ENCODE measurements around the gene ARID3A. TPM values are rescaled to one million over a fixed set of nuclear protein-coding genes. Genes with fewer than 3 reads are reported as not detected.

Gene ARID3A
- total and polyA plus RNA-seq, 2 of the 13 experiments (the other 11 are each of a cell fraction or from before 2014, with no cell fraction given) = 71.3 to 77.9 TPM

GRCh38 chr19:953445-954271, 27.8 kb downstream of the ARID3A start (continued):
- no peak for TF ChIP-seq ZNF790 (CRISPR knock-in tag; IDR thresholded peaks at IDR 0.05; ENCODE audit: borderline replicate concordance)
- TF ChIP-seq, protein P1, sequence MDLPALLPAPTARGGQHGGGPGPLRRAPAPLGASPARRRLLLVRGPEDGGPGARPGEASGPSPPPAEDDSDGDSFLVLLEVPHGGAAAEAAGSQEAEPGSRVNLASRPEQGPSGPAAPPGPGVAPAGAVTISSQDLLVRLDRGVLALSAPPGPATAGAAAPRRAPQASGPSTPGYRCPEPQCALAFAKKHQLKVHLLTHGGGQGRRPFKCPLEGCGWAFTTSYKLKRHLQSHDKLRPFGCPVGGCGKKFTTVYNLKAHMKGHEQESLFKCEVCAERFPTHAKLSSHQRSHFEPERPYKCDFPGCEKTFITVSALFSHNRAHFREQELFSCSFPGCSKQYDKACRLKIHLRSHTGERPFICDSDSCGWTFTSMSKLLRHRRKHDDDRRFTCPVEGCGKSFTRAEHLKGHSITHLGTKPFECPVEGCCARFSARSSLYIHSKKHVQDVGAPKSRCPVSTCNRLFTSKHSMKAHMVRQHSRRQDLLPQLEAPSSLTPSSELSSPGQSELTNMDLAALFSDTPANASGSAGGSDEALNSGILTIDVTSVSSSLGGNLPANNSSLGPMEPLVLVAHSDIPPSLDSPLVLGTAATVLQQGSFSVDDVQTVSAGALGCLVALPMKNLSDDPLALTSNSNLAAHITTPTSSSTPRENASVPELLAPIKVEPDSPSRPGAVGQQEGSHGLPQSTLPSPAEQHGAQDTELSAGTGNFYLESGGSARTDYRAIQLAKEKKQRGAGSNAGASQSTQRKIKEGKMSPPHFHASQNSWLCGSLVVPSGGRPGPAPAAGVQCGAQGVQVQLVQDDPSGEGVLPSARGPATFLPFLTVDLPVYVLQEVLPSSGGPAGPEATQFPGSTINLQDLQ (CRISPR knock-in tag; IDR thresholded peaks at IDR 0.05) = no peak
- TF ChIP-seq ZFP91 (CRISPR knock-in tag; IDR thresholded peaks at IDR 0.05; ENCODE audit: borderline replicate concordance) = no peak
- TF ChIP-seq MXD4 (CRISPR knock-in tag; IDR thresholded peaks at IDR 0.05) = no peak
- TF ChIP-seq ZNF136 (CRISPR knock-in tag; IDR thresholded peaks at IDR 0.05; ENCODE audit: low read depth) = no peak
- TF ChIP-seq MXD3 (CRISPR knock-in tag; IDR thresholded peaks at IDR 0.05) = no peak
- 0 out of 2 replicates have a peak, but pooled peaks have one; percentile 51 for TF ChIP-seq CHD4 (IDR thresholded peaks at IDR 0.05; ENCODE audit: borderline replicate concordance, low read length)
- no peak for TF ChIP-seq ETV5 (CRISPR knock-in tag; IDR thresholded peaks at IDR 0.05; ENCODE audit: borderline replicate concordance)
- no peak for TF ChIP-seq GATA4 (IDR thresholded peaks at IDR 0.05; ENCODE audit: borderline replicate concordance, low read depth)
- TF ChIP-seq NRL (CRISPR knock-in tag; IDR thresholded peaks at IDR 0.05; ENCODE audit: borderline replicate concordance) = no peak
- TF ChIP-seq, protein P2, sequence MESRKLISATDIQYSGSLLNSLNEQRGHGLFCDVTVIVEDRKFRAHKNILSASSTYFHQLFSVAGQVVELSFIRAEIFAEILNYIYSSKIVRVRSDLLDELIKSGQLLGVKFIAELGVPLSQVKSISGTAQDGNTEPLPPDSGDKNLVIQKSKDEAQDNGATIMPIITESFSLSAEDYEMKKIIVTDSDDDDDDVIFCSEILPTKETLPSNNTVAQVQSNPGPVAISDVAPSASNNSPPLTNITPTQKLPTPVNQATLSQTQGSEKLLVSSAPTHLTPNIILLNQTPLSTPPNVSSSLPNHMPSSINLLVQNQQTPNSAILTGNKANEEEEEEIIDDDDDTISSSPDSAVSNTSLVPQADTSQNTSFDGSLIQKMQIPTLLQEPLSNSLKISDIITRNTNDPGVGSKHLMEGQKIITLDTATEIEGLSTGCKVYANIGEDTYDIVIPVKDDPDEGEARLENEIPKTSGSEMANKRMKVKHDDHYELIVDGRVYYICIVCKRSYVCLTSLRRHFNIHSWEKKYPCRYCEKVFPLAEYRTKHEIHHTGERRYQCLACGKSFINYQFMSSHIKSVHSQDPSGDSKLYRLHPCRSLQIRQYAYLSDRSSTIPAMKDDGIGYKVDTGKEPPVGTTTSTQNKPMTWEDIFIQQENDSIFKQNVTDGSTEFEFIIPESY (CRISPR knock-in tag; IDR thresholded peaks at IDR 0.05) = 0 out of 2 replicates have a peak, but pooled peaks have one; percentile 8
- TF ChIP-seq HMG20B (CRISPR knock-in tag; conservative IDR thresholded peaks at IDR 0.05) = no peak
- no peak for TF ChIP-seq SIX1 (CRISPR knock-in tag; IDR thresholded peaks at IDR 0.05; ENCODE audit: borderline replicate concordance)
- TF ChIP-seq, protein P3, sequence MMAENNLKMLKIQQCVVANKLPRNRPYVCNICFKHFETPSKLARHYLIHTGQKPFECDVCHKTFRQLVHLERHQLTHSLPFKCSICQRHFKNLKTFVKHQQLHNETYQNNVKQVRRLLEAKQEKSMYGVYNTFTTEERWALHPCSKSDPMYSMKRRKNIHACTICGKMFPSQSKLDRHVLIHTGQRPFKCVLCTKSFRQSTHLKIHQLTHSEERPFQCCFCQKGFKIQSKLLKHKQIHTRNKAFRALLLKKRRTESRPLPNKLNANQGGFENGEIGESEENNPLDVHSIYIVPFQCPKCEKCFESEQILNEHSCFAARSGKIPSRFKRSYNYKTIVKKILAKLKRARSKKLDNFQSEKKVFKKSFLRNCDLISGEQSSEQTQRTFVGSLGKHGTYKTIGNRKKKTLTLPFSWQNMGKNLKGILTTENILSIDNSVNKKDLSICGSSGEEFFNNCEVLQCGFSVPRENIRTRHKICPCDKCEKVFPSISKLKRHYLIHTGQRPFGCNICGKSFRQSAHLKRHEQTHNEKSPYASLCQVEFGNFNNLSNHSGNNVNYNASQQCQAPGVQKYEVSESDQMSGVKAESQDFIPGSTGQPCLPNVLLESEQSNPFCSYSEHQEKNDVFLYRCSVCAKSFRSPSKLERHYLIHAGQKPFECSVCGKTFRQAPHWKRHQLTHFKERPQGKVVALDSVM (CRISPR knock-in tag; IDR thresholded peaks at IDR 0.05) = peak; percentile 74
- TF ChIP-seq ZNF234 (CRISPR knock-in tag; conservative IDR thresholded peaks at IDR 0.05) = no peak
- TF ChIP-seq NONO (IDR thresholded peaks at IDR 0.05) = no peak
- TF ChIP-seq NONO (CRISPR knock-in tag; conservative IDR thresholded peaks at IDR 0.05) = no peak
- TF ChIP-seq NFYC (CRISPR knock-in tag; IDR thresholded peaks at IDR 0.05) = no peak
- no peak for TF ChIP-seq NFRKB (IDR thresholded peaks at IDR 0.05)
- no peak for TF ChIP-seq SRSF4 (IDR thresholded peaks at IDR 0.05; ENCODE audit: low read depth, low read length, poor library complexity, severe bottlenecking)
- no peak for TF ChIP-seq ZNF83 (CRISPR knock-in tag; IDR thresholded peaks at IDR 0.05; ENCODE audit: borderline replicate concordance)

Measured in HepG2 (cell line).